Hepatocyte (in vitro differentiated cells): ENCODE measurements around the gene ATP6V0E1. TPM values are rescaled to one million over a fixed set of nuclear protein-coding genes. Genes with fewer than 3 reads are reported as not detected.

Source experiments
- DNase-seq: peaks from one replicate; pipeline ENCODE4 v3.0.0-alpha.2; 2016; ENCODE audit warnings: low spot score
- H2AFZ ChIP-seq: fragments of 200-600 bp; sonication (generic); 2 replicates; pipeline ENCODE4 v1.6.0; 2016; ENCODE audit warnings: antibody characterized with exemption, mild to moderate bottlenecking
- H3K27ac ChIP-seq: fragments of 200-600 bp; sonication (generic); 2 replicates; pipeline ENCODE4 v1.5.1; 2016; ENCODE audit warnings: mild to moderate bottlenecking
- H3K27me3 ChIP-seq: fragments of 200-600 bp; sonication (generic); 2 replicates; pipeline ENCODE4 v1.6.1; 2016
- H3K36me3 ChIP-seq: fragments of 200-600 bp; sonication (generic); replicated peaks from 2 replicates; pipeline ENCODE4 v1.5.1; 2016; ENCODE audit warnings: low read depth; ENCODE audit not compliant: insufficient read depth
- H3K4me1 ChIP-seq: fragments of 200-600 bp; sonication (generic); 2 replicates; pipeline ENCODE4 v1.5.1; 2016; ENCODE audit warnings: mild to moderate bottlenecking, moderate library complexity; ENCODE audit not compliant: insufficient read depth
- H3K4me2 ChIP-seq: fragments of 200-600 bp; sonication (generic); 2 replicates; pipeline ENCODE4 v1.6.0; 2016
- H3K4me3 ChIP-seq: fragments of 200-600 bp; sonication (generic); 2 replicates; pipeline ENCODE4 v1.5.1; 2016; ENCODE audit warnings: mild to moderate bottlenecking
- H3K79me2 ChIP-seq: fragments of 200-600 bp; sonication (generic); 2 replicates; pipeline ENCODE4 v1.6.0; 2017; ENCODE audit warnings: mild to moderate bottlenecking
- H3K9me2 ChIP-seq: fragments of 200-600 bp; sonication (generic); replicated peaks from 2 replicates; pipeline ENCODE4 v1.6.0; 2017; ENCODE audit warnings: mild to moderate bottlenecking; ENCODE audit not compliant: insufficient read depth
- H3K9me3 ChIP-seq: fragments of 200-600 bp; sonication (generic); 2 replicates; pipeline ENCODE4 v1.5.1; 2016; ENCODE audit warnings: low read depth, mild to moderate bottlenecking
- H4K20me1 ChIP-seq: fragments of 200-600 bp; sonication (generic); 2 replicates; pipeline ENCODE4 v1.6.0; 2016; ENCODE audit warnings: mild to moderate bottlenecking; ENCODE audit not compliant: insufficient read depth, poor library complexity, severe bottlenecking
- CTCF ChIP-seq: fragments of 200-600 bp; sonication (generic); IDR thresholded peaks from 2 replicates; pipeline ENCODE4 v1.5.1; 2016; ENCODE audit warnings: antibody characterized with exemption, mild to moderate bottlenecking; ENCODE audit not compliant: poor library complexity
- EZH2 ChIP-seq: fragments of 200-600 bp; sonication (generic); IDR thresholded peaks from 2 replicates; pipeline ENCODE4 v1.6.1; 2016; ENCODE audit warnings: antibody characterized with exemption, mild to moderate bottlenecking, borderline replicate concordance
- EZH2phosphoT487 ChIP-seq: fragments of 200-600 bp; sonication (generic); IDR thresholded peaks from one replicate; pipeline ENCODE4 v1.6.1; 2018; ENCODE audit warnings: antibody characterized with exemption, mild to moderate bottlenecking, low read depth, moderate library complexity; ENCODE audit not compliant: unreplicated experiment, severe bottlenecking
- WGBS: methylation state at CpG from one replicate; pipeline ENCODE4 v1.1.6; 2016; ENCODE audit warnings: low lambda C conversion rate; ENCODE audit errors: missing lambda C conversion rate; 5-methylcytosine and 5-hydroxymethylcytosine counted together
- polyA plus RNA-seq: library from polyadenylated mRNA; unstranded; fragments of >200 nt; fragmentation: Nextera tagmentation; extraction: Ambion mirVana; gene quantifications from 2 replicates; pipeline ENCODE4 v1.2.1, GENCODE V29; 2016
- total RNA-seq: library from RNA; depleted of rRNA; stranded (reverse); fragments of >200 nt; gene quantifications from 2 replicates; pipeline ENCODE4 v1.2.3, GENCODE V29; 2014

Gene ATP6V0E1
- total and polyA plus RNA-seq, 2 experiments from 2014 or later: 216 to 657 TPM

GRCh38 chr5:172999372-172999973, 15.9 kb downstream of the ATP6V0E1 start:
- Histone ChIP-seq H2AFZ (no peak overlapping the region), H3K27me3 (no peaks in the 10 kb centered on the region), H3K4me3 (no peak overlapping the region), H4K20me1 (peaks cover 62% of the 10 kb centered on the region), H3K36me3 (peaks cover 3% of the 10 kb centered on the region), H3K4me2 (no peak overlapping the region), H3K27ac (no peak overlapping the region), H3K79me2 (peaks cover 92% of the 10 kb centered on the region), H3K9me2 (no peaks in the 10 kb centered on the region), H3K9me3 (no peaks in the 10 kb centered on the region), H3K4me1 (no peaks in the 10 kb centered on the region)
- TF ChIP-seq EZH2phosphoT487 (no peak), EZH2 (no peak), CTCF (no peak)
- DNase-seq: no peak
- WGBS: 95% methylated on average over 3 of the region's 3 CpGs

GRCh38 chr5:172999974-173000373, 16.4 kb downstream of the ATP6V0E1 start:
- TF ChIP-seq EZH2 (no peak), EZH2phosphoT487 (no peak), CTCF (no peak)
- Histone ChIP-seq H2AFZ (no peak overlapping the region), H4K20me1 (peaks cover 60% of the 10 kb centered on the region), H3K79me2 (peaks cover 92% of the 10 kb centered on the region), H3K4me2 (no peak overlapping the region), H3K4me1 (no peaks in the 10 kb centered on the region), H3K9me3 (no peaks in the 10 kb centered on the region), H3K4me3 (no peak overlapping the region), H3K27me3 (no peaks in the 10 kb centered on the region), H3K9me2 (no peaks in the 10 kb centered on the region), H3K27ac (no peak overlapping the region), H3K36me3 (peaks cover 3% of the 10 kb centered on the region)
- DNase-seq: no peak
- WGBS: 86% methylated on average over 1 of the region's 1 CpG

- H3K4me2 ChIP-seq: no peak overlapping the region
- no peaks in the 10 kb centered on the region for H3K9me2 ChIP-seq
- DNase-seq: no peak
- TF ChIP-seq CTCF (no peak), EZH2 (no peak), EZH2phosphoT487 (no peak)
- H3K9me3 ChIP-seq: no peaks in the 10 kb centered on the region
- H3K79me2 ChIP-seq: peaks cover 95% of the 10 kb centered on the region
- 94% methylated on average over 9 of the region's 9 CpGs for WGBS
- H4K20me1 ChIP-seq: peaks cover 69% of the 10 kb centered on the region
- no peaks in the 10 kb centered on the region for H3K27me3 ChIP-seq
- no peaks in the 10 kb centered on the region for H3K4me1 ChIP-seq
- H3K4me3 ChIP-seq: no peak overlapping the region
- H3K36me3 ChIP-seq: peaks cover 3% of the 10 kb centered on the region
- no peak overlapping the region for H3K27ac ChIP-seq
- no peak overlapping the region for H2AFZ ChIP-seq
Observed at GRCh38 chr5:173001229-173001841, 17.8 kb downstream of the ATP6V0E1 start.
